Peyer's patch (tissue), 4 donors: Measurements from ENCODE around the gene TTYH3. TPM values are rescaled to one million over a fixed set of nuclear protein-coding genes. Genes with fewer than 3 reads are reported as not detected.

Experiments
- DNase-seq, 3 donors: peaks; one replicate each; pipeline ENCODE4 v3.0.0-alpha.2; 2017 to 2019
- H3K27ac ChIP-seq, 4 donors: fragments of 200-600 bp; sonication (generic); one replicate each; pipeline ENCODE4 v1.5.1; 2016 to 2019
- H3K27me3 ChIP-seq, 2 donors: fragments of 200-600 bp; sonication (generic); one replicate each; pipeline ENCODE4 v1.5.1; 2019
- H3K36me3 ChIP-seq, 3 donors: fragments of 200-600 bp; sonication (generic); one replicate each; pipeline ENCODE4 v1.5.1; 2016 to 2019
- H3K4me1 ChIP-seq, 4 donors: fragments of 200-600 bp; sonication (generic); one replicate each; pipeline ENCODE4 v1.5.1; 2016 to 2019
- H3K4me3 ChIP-seq, 4 donors: fragments of 200-600 bp; sonication (generic); 1 replicate in 3 of 4; 2 replicates in 1 of 4; pipeline ENCODE4 v1.5.1; 2016 to 2019; ENCODE audit warnings: mild to moderate bottlenecking in 1 of 4
- H3K9me3 ChIP-seq, 4 donors: fragments of 200-600 bp; sonication (generic); one replicate each; pipeline ENCODE4 v1.5.1; 2016 to 2019; ENCODE audit warnings: mild to moderate bottlenecking in 1 of 4
- POLR2A ChIP-seq, 2 donors: fragments of 450-650 bp; IDR thresholded peaks; one replicate each; pipeline ENCODE4 v1.5.1; 2017; ENCODE audit warnings: antibody characterized with exemption in 2 of 2, mild to moderate bottlenecking in 2 of 2, moderate library complexity in 2 of 2
- total RNA-seq, 4 donors: library from RNA; depleted of rRNA; stranded (reverse); fragments of >200 nt; gene quantifications; one replicate each; pipeline ENCODE4 v1.1.0, GENCODE V29; 2016
- TF ChIP-seq, protein P1 (sequence below), 6 experiments: fragments of 450-650 bp in 4 of 6; fragments of 200-600 bp in 2 of 6; sonication (generic) in 1 of 6; IDR thresholded peaks; one replicate each; pipeline ENCODE4 v1.5.1; 2017 to 2019; ENCODE audit warnings: antibody characterized with exemption in 6 of 6, mild to moderate bottlenecking in 3 of 6, moderate library complexity in 1 of 6

The TTYH3 gene
- total RNA-seq, 4 donors from 2014 or later: 61.8 to 99.9 (median 83.4) TPM

DNA sequence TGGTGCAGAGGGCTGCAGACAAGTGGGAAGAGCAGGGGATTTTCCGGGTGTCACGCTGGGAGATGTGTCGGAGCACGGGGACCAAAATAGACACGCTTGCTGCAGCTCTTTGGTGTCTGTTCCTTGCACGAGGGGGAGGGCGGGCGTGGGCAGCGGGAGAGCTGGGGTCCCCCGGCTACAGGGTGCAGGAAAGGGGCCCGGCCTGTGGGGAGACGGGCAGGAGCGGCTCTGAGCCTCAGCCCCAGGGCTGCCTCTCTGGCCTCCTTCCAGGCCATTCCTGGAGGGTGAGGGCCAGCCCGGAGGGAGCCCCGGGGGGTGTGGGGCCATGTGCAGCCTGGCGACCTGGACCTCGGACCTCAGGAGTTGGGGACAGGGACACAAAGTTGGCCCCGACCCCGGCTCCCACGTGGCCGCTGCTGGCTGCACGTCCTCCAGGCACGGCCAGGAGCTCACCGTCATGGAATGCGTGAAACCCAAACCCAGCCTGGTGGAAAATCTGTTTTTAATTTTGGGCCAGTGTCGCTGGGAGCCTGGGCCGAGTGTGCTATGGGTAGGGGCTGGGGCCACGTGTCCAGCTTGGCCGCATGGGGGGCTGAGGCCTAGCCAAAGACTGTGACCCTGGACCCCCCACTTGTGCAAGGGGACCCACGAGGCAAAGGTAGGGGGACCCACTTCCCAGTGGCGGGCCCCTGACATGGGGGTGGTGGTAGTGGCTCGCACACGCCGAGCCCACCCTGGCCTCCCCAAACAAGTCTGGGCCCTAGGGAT, 6.6 kb downstream of the TTYH3 start:
- no peak for DNase-seq
- no peaks in the 10 kb centered on the region for H3K27me3 ChIP-seq
- TF ChIP-seq POLR2A (IDR thresholded peaks at IDR 0.05): no peak
- TF ChIP-seq, protein P1, sequence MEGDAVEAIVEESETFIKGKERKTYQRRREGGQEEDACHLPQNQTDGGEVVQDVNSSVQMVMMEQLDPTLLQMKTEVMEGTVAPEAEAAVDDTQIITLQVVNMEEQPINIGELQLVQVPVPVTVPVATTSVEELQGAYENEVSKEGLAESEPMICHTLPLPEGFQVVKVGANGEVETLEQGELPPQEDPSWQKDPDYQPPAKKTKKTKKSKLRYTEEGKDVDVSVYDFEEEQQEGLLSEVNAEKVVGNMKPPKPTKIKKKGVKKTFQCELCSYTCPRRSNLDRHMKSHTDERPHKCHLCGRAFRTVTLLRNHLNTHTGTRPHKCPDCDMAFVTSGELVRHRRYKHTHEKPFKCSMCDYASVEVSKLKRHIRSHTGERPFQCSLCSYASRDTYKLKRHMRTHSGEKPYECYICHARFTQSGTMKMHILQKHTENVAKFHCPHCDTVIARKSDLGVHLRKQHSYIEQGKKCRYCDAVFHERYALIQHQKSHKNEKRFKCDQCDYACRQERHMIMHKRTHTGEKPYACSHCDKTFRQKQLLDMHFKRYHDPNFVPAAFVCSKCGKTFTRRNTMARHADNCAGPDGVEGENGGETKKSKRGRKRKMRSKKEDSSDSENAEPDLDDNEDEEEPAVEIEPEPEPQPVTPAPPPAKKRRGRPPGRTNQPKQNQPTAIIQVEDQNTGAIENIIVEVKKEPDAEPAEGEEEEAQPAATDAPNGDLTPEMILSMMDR (IDR thresholded peaks at IDR 0.05): no peak
- no peak overlapping the region for H3K4me3 ChIP-seq
- no peaks in the 10 kb centered on the region for H3K9me3 ChIP-seq
- H3K27ac ChIP-seq: peak overlapping the region in 3 of 4 donors; percentile 65 to 82 (median 69)
- H3K4me1 ChIP-seq: peaks cover 0 to 72% (median 39%) of the 10 kb centered on the region in 4 donors
- H3K36me3 ChIP-seq: no peaks in the 10 kb centered on the region

DNA sequence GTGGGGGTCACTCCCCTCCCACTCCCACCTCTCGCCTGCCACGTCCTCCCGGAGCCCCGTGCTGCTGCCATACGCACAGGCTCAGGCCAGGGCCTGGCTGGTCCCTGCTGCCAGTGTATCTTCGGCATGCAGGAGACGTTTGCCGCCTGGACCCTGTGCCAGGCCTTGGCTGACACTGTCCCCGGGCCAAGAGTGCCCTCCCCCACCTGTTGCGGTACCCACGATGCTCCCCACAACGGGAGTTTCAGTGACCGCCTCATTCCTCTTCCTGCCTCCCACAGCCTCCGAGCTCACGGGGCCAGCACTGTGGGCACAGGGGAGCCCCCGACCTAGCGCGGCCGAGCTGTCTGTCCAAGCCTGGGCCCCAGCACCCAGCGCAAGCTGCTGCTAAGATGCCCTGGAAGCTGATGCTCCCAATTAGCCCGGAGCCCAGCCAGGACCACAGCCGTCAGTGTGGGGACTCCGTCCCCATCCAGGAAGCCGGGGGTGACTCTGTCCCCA, 7.4 kb downstream of the TTYH3 start:
- H3K27me3 ChIP-seq: no peaks in the 10 kb centered on the region
- peaks cover 0 to 68% (median 34%) of the 10 kb centered on the region in 4 donors for H3K4me1 ChIP-seq
- H3K4me3 ChIP-seq: no peak overlapping the region
- H3K9me3 ChIP-seq: no peaks in the 10 kb centered on the region
- peak overlapping the region in 2 of 4 donors; percentile 69 to 82 for H3K27ac ChIP-seq
- TF ChIP-seq, protein P1 (IDR thresholded peaks at IDR 0.05): no peak
- TF ChIP-seq POLR2A (IDR thresholded peaks at IDR 0.05): no peak
- DNase-seq: no peak
- no peaks in the 10 kb centered on the region for H3K36me3 ChIP-seq

DNA sequence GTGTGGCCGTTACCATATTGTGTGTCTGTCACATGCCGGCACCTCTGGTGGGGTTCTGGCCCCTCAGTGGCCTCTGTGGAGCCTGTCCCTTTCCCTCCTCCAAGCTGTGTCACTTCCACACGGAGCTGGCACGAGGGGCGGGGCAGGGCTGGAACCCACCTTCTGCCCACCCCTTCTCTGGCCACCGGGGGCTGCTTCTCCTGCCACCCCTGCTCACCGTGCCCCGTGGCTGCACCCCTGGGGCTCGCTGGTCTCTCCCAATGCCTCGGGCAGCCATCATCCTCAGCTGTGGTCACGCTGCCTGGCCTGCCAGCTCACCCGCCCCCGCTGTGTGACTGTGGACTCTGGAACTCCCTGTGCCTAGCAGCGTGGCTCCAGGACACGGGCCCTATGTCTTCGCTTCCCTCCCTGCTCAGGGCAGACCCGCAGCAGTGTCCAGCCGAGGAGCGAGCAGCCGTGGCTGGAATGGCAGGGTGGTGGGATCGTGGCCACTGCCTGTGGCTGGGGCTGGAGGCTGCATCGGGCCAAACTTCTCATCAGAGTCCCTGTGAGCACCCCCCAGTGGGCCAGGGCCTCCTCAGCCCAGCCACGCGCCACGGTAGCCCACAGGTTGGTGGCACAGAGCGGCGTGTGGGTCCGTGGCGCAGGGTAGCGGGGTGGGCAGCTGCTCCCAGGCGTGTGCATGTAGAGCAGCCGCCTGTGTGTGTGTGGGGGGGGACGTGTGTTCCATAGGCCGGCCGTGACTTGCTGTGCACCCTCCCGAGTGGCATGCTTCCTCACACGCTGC, 8.1 kb downstream of the TTYH3 start:
- H3K27ac ChIP-seq: peak overlapping the region in 2 of 4 donors; percentile 62 to 82
- no peaks in the 10 kb centered on the region for H3K36me3 ChIP-seq
- DNase-seq: no peak

DNA sequence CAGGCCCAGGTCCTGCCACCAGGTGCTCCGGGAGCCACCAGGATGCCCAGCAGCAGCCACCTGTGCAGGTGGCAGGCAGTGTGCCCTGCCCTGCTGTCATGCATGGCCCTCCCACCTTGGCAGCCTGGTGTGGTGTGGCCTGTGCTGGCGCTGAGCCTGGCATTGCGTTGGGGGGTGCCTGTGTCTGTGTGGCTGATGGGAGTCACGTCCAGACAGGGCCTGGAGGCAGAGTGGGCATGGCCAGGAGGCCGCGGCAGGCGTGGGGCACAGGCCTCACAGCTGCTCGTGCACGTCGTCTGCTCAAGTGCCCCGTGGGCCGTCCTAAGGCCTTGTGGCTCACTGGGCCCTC, 8.7 kb downstream of the TTYH3 start:
- Histone ChIP-seq H3K4me3 (no peak overlapping the region), H3K9me3 (no peaks in the 10 kb centered on the region), H3K36me3 (no peaks in the 10 kb centered on the region), H3K27ac (peak overlapping the region in 2 of 4 donors; percentile 62 to 82), H3K4me1 (peaks cover 0 to 69% (median 41%) of the 10 kb centered on the region in 4 donors), H3K27me3 (no peaks in the 10 kb centered on the region)
- TF ChIP-seq, protein P1 (IDR thresholded peaks at IDR 0.05): peak in 2 of 6 experiments; percentile 14 to 16
- TF ChIP-seq POLR2A (IDR thresholded peaks at IDR 0.05): no peak
- no peak for DNase-seq

More for the DNA sequence above, 8.1 kb downstream of the TTYH3 start:
- peaks cover 0 to 68% (median 39%) of the 10 kb centered on the region in 4 donors for H3K4me1 ChIP-seq
- no peaks in the 10 kb centered on the region for H3K27me3 ChIP-seq
- TF ChIP-seq POLR2A (IDR thresholded peaks at IDR 0.05): no peak
- TF ChIP-seq, protein P1 (IDR thresholded peaks at IDR 0.05): peak in 1 of 6 experiments; percentile 9
- no peaks in the 10 kb centered on the region for H3K9me3 ChIP-seq
- no peak overlapping the region for H3K4me3 ChIP-seq

DNA sequence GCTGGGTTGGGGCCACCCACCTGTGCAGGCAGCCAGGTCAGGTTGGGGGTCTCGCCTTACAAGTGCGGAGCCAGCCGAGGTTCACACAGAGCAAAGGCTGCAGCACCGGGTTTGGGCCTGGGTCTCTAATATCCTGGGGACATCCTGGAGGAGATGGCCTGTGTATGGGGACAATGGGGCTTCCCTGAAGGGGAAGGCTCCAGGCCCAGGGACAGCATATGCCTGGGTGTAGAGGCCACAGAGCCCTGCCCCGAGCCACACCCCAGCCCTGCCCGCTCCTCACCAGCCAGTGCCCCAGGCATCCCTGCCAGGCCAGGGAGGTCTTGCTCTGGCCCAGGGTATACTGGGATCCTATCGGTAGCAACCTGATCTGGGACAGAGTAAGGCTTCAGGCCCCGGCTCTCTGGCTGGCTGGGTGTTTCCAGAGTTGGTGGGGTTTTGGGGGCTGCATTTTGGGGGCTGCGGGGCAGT, 9.1 kb downstream of the TTYH3 start:
- TF ChIP-seq, protein P1 (IDR thresholded peaks at IDR 0.05): no peak
- TF ChIP-seq POLR2A (IDR thresholded peaks at IDR 0.05): no peak
- H3K27ac ChIP-seq: peak overlapping the region; percentile 61 to 82 (median 70)
- no peaks in the 10 kb centered on the region for H3K9me3 ChIP-seq
- H3K36me3 ChIP-seq: no peaks in the 10 kb centered on the region
- H3K27me3 ChIP-seq: no peaks in the 10 kb centered on the region
- DNase-seq: no peak
- H3K4me3 ChIP-seq: peak overlapping the region in 2 of 4 donors; percentile 23 to 30
- H3K4me1 ChIP-seq: peaks cover 0 to 66% (median 42%) of the 10 kb centered on the region in 4 donors
